Measurements from ENCODE around the gene MLH3. TPM values are rescaled to one million over a fixed set of nuclear protein-coding genes. Genes with fewer than 3 reads are reported as not detected.

The MLH3 gene
- total RNA-seq, 5 donors from 2014 or later (not counting 1 experiment from before 2014, with no cell fraction given) = 17.3 to 28.2 (median 22.1) TPM

DNA sequence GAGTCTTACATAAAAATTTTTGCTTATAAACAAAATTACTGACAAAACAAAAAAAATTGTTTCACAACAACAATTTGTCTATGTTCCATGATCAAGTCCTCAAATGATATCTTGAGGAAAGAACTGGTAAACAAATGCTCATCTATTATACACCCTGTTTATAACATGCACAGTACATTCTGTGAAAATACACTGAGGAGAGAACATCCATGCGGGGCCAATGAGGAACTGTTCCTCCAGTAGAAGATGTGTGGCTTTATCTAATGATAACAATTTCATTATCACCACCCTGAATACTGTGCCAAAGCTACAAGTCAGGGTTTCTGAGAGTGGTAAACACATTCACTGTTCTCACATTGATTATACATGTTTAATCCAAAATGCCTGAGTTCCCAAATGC lies 10.8 kb downstream of the MLH3 start:
- peaks cover 4 to 31% of the 10 kb centered on the region in 2 donors for H3K36me3 ChIP-seq (ENCODE audit: control insufficient read depth in 2 of 2, extremely low read depth in 1 of 2, insufficient read depth in 1 of 2, low read length in 1 of 2)
- CTCF ChIA-PET = no interaction called here
- POLR2A ChIA-PET = interaction anchor here in 1 of 2 donors (0.8 kb wide), 1 partner anchor 35 kb away, joined by 3 read pairs; no protein-coding TSS in a partner anchor

GRCh38 chr14:75032939-75033338 lies 18.3 kb downstream of the MLH3 start:
- H3K27me3 ChIP-seq (replicated peaks in 1 of 2; ENCODE audit: control insufficient read depth in 2 of 2, extremely low read depth in 1 of 2, insufficient read depth in 2 of 2, low read length in 1 of 2) = no peaks in the 10 kb centered on the region
- WGBS (ENCODE audit: insufficient coverage) = 100% methylated on average over 1 of the region's 2 CpGs
- H3K27ac ChIP-seq (ENCODE audit: low read length) = no peak overlapping the region
- ChIA-PET POLR2A (no interaction called here), CTCF (no interaction called here)
- H3K36me3 Mint-ChIP-seq = peaks cover 58% of the 10 kb centered on the region
- no peak for DNase-seq
- no peaks in the 10 kb centered on the region for H3K4me1 ChIP-seq (ENCODE audit: control insufficient read depth in 1 of 2, extremely low read depth in 1 of 2, insufficient read depth in 2 of 2, low read length in 2 of 2)
- H3K9me3 ChIP-seq = no peaks in the 10 kb centered on the region
- H3K4me3 ChIP-seq (ENCODE audit: control insufficient read depth in 1 of 2, extremely low read depth in 1 of 2, low read length in 1 of 2) = no peak overlapping the region
- H3K4me1 Mint-ChIP-seq = no peaks in the 10 kb centered on the region
- H3K9me3 Mint-ChIP-seq = no peaks in the 10 kb centered on the region
- H3K27me3 Mint-ChIP-seq = no peaks in the 10 kb centered on the region
- peaks cover 0 to 46% of the 10 kb centered on the region in 2 donors for H3K36me3 ChIP-seq (ENCODE audit: control insufficient read depth in 2 of 2, extremely low read depth in 1 of 2, insufficient read depth in 1 of 2, low read length in 1 of 2)
- no peak for ATAC-seq (replicated peaks in 1 of 4)
- H3K27ac Mint-ChIP-seq = no peak overlapping the region
- no peak overlapping the region for H3K4me3 Mint-ChIP-seq

More for the DNA sequence above, 10.8 kb downstream of the MLH3 start:
- DNase-seq = no peak
- no peak overlapping the region for H3K4me3 ChIP-seq (ENCODE audit: control insufficient read depth in 1 of 2, extremely low read depth in 1 of 2, low read length in 1 of 2)
- H3K9me3 ChIP-seq = no peaks in the 10 kb centered on the region
- no peak for ATAC-seq (replicated peaks in 1 of 4)
- H3K4me1 ChIP-seq (ENCODE audit: control insufficient read depth in 1 of 2, extremely low read depth in 1 of 2, insufficient read depth in 2 of 2, low read length in 2 of 2) = peaks cover 0 to 4% of the 10 kb centered on the region in 2 experiments
- H3K27me3 ChIP-seq (replicated peaks in 1 of 2; ENCODE audit: control insufficient read depth in 2 of 2, extremely low read depth in 1 of 2, insufficient read depth in 2 of 2, low read length in 1 of 2) = no peaks in the 10 kb centered on the region
- Mint-ChIP-seq H3K4me3 (no peak overlapping the region), H3K9me3 (no peaks in the 10 kb centered on the region), H3K27me3 (no peaks in the 10 kb centered on the region), H3K36me3 (peaks cover 33% of the 10 kb centered on the region), H3K4me1 (peaks cover 12 to 16% (median 16%) of the 10 kb centered on the region in 3 donors), H3K27ac (no peak overlapping the region)
- no CpG with 5 or more reads among the region's 1 CpG for WGBS (ENCODE audit: insufficient coverage)
- H3K27ac ChIP-seq (ENCODE audit: low read length) = no peak overlapping the region

DNA sequence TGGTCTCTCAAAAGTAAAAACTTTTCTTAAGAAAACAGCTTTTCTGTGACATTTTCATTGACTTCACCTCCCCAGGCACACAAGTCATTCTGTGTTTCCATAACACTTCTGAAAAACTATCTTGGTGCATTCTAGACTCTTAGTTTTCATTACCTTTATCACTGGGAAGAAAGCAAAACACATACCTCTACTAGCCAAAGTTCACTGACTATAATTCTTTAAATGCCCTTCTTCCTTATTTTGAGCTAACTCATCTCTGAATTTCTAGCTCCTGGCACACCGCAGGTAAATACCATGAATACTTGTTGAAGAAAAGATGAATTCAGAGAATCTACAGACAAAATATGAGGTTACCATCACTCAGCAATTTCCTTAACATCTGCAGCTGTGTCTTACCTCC lies 21.1 kb downstream of the MLH3 start:
- WGBS (ENCODE audit: insufficient coverage) = no CpG with 5 or more reads among the region's 1 CpG
- Mint-ChIP-seq H3K9me3 (no peaks in the 10 kb centered on the region), H3K27ac (no peak overlapping the region), H3K4me1 (no peaks in the 10 kb centered on the region), H3K36me3 (peaks cover 45% of the 10 kb centered on the region), H3K4me3 (no peak overlapping the region), H3K27me3 (no peaks in the 10 kb centered on the region)
- Histone ChIP-seq H3K4me3 (ENCODE audit: control insufficient read depth in 1 of 2, extremely low read depth in 1 of 2, low read length in 1 of 2) (no peak overlapping the region), H3K27me3 (replicated peaks in 1 of 2; ENCODE audit: control insufficient read depth in 2 of 2, extremely low read depth in 1 of 2, insufficient read depth in 2 of 2, low read length in 1 of 2) (no peaks in the 10 kb centered on the region), H3K4me1 (ENCODE audit: control insufficient read depth in 1 of 2, extremely low read depth in 1 of 2, insufficient read depth in 2 of 2, low read length in 2 of 2) (no peaks in the 10 kb centered on the region), H3K27ac (ENCODE audit: low read length) (no peak overlapping the region), H3K9me3 (no peaks in the 10 kb centered on the region), H3K36me3 (ENCODE audit: control insufficient read depth in 2 of 2, extremely low read depth in 1 of 2, insufficient read depth in 1 of 2, low read length in 1 of 2) (peaks cover 0 to 49% of the 10 kb centered on the region in 2 donors)
- DNase-seq (no peak), ATAC-seq (replicated peaks in 1 of 4) (no peak)
- ChIA-PET POLR2A (no interaction called here), CTCF (interaction anchor here in 1 of 2 donors (0.9 kb wide), 1 partner anchor 22 kb away, joined by 4 read pairs; no protein-coding TSS in a partner anchor)

GRCh38 chr14:75025876-75026275 lies 25.4 kb downstream of the MLH3 start:
- ATAC-seq (replicated peaks in 1 of 4) = no peak

DNA sequence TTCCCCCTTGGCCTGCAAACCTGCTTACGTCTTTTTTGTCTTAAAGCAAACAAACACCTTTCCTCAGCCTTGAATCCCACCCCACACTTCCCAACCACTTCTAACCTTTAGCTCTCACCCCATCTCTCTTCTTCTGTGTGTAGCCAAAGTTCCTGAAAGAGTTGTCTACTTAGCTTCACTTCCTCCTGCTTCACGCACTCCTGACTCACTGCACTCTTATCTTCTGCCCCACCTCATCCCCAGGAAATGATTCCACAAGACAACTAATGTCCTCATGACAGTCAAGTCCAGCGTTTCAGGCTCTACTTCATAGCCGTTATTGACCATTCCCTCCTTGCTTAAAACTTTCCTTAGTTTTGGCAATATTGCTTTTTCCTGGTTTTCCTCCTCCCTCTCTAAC lies 26.2 kb downstream of the MLH3 start:
- POLR2A ChIA-PET = no interaction called here
- WGBS (ENCODE audit: insufficient coverage) = 66% methylated on average over 4 of the region's 4 CpGs
- no peak for ATAC-seq (replicated peaks in 1 of 4)

More at GRCh38 chr14:75025876-75026275, 25.4 kb downstream of the MLH3 start:
- Mint-ChIP-seq H3K4me1 (no peaks in the 10 kb centered on the region), H3K4me3 (no peak overlapping the region), H3K9me3 (no peaks in the 10 kb centered on the region), H3K36me3 (peaks cover 38% of the 10 kb centered on the region), H3K27me3 (no peaks in the 10 kb centered on the region), H3K27ac (no peak overlapping the region)
- no peak for DNase-seq
- Histone ChIP-seq H3K27me3 (replicated peaks in 1 of 2; ENCODE audit: control insufficient read depth in 2 of 2, extremely low read depth in 1 of 2, insufficient read depth in 2 of 2, low read length in 1 of 2) (no peaks in the 10 kb centered on the region), H3K4me3 (ENCODE audit: control insufficient read depth in 1 of 2, extremely low read depth in 1 of 2, low read length in 1 of 2) (no peak overlapping the region), H3K27ac (ENCODE audit: low read length) (no peak overlapping the region), H3K36me3 (ENCODE audit: control insufficient read depth in 2 of 2, extremely low read depth in 1 of 2, insufficient read depth in 1 of 2, low read length in 1 of 2) (peaks cover 4 to 37% of the 10 kb centered on the region in 2 donors), H3K4me1 (ENCODE audit: control insufficient read depth in 1 of 2, extremely low read depth in 1 of 2, insufficient read depth in 2 of 2, low read length in 2 of 2) (no peaks in the 10 kb centered on the region), H3K9me3 (no peaks in the 10 kb centered on the region)
- ChIA-PET POLR2A (interaction anchor here in 1 of 2 donors (0.6 kb wide), 1 partner anchor 53 kb away, joined by 6 read pairs; no protein-coding TSS in a partner anchor), CTCF (interaction anchor here in 1 of 2 donors (0.5 kb wide), 1 partner anchor 684 kb away, joined by 5 read pairs; no protein-coding TSS in a partner anchor)
- whole genome bisulfite sequencing (ENCODE audit: insufficient coverage) = 92% methylated on average over 2 of the region's 2 CpGs

GRCh38 chr14:75023108-75023507 lies 28.2 kb downstream of the MLH3 start:
- 80% methylated on average over 1 of the region's 1 CpG for WGBS (ENCODE audit: insufficient coverage)
- no peaks in the 10 kb centered on the region for H3K9me3 ChIP-seq
- no peak for DNase-seq

More for the DNA sequence above, 26.2 kb downstream of the MLH3 start:
- Mint-ChIP-seq H3K27ac (no peak overlapping the region), H3K9me3 (no peaks in the 10 kb centered on the region), H3K27me3 (no peaks in the 10 kb centered on the region), H3K4me3 (no peak overlapping the region), H3K4me1 (no peaks in the 10 kb centered on the region), H3K36me3 (peaks cover 35% of the 10 kb centered on the region)
- H3K27me3 ChIP-seq (replicated peaks in 1 of 2; ENCODE audit: control insufficient read depth in 2 of 2, extremely low read depth in 1 of 2, insufficient read depth in 2 of 2, low read length in 1 of 2) = no peaks in the 10 kb centered on the region
- H3K9me3 ChIP-seq = no peaks in the 10 kb centered on the region
- H3K27ac ChIP-seq (ENCODE audit: low read length) = no peak overlapping the region
- H3K36me3 ChIP-seq (ENCODE audit: control insufficient read depth in 2 of 2, extremely low read depth in 1 of 2, insufficient read depth in 1 of 2, low read length in 1 of 2) = peaks cover 4 to 33% of the 10 kb centered on the region in 2 donors
- H3K4me1 ChIP-seq (ENCODE audit: control insufficient read depth in 1 of 2, extremely low read depth in 1 of 2, insufficient read depth in 2 of 2, low read length in 2 of 2) = no peaks in the 10 kb centered on the region
- H3K4me3 ChIP-seq (ENCODE audit: control insufficient read depth in 1 of 2, extremely low read depth in 1 of 2, low read length in 1 of 2) = no peak overlapping the region
- CTCF ChIA-PET = no interaction called here
- no peak for DNase-seq

More at GRCh38 chr14:75023108-75023507, 28.2 kb downstream of the MLH3 start:
- Mint-ChIP-seq H3K36me3 (peaks cover 37% of the 10 kb centered on the region), H3K4me3 (no peak overlapping the region), H3K27me3 (no peaks in the 10 kb centered on the region), H3K4me1 (no peaks in the 10 kb centered on the region), H3K27ac (no peak overlapping the region), H3K9me3 (no peaks in the 10 kb centered on the region)
- no peak overlapping the region for H3K4me3 ChIP-seq (ENCODE audit: control insufficient read depth in 1 of 2, extremely low read depth in 1 of 2, low read length in 1 of 2)
- no peaks in the 10 kb centered on the region for H3K4me1 ChIP-seq (ENCODE audit: control insufficient read depth in 1 of 2, extremely low read depth in 1 of 2, insufficient read depth in 2 of 2, low read length in 2 of 2)
- POLR2A ChIA-PET = interaction anchor here in 1 of 2 donors (0.6 to 0.9 kb wide), 3 partner anchors 19 to 280 kb away, joined by 3 to 7 read pairs (median 3); no protein-coding TSS in a partner anchor
- CTCF ChIA-PET = interaction anchor here in 1 of 2 donors (0.7 to 0.9 kb wide), 2 partner anchors 78 to 466 kb away, joined by 3 read pairs; no protein-coding TSS in a partner anchor
- peaks cover 4 to 40% of the 10 kb centered on the region in 2 donors for H3K36me3 ChIP-seq (ENCODE audit: control insufficient read depth in 2 of 2, extremely low read depth in 1 of 2, insufficient read depth in 1 of 2, low read length in 1 of 2)
- no peak for ATAC-seq (replicated peaks in 1 of 4)
- no peaks in the 10 kb centered on the region for H3K27me3 ChIP-seq (replicated peaks in 1 of 2; ENCODE audit: control insufficient read depth in 2 of 2, extremely low read depth in 1 of 2, insufficient read depth in 2 of 2, low read length in 1 of 2)
- no peak overlapping the region for H3K27ac ChIP-seq (ENCODE audit: low read length)

Data from T-cell (primary cell).